Stimulated activated CD4-positive, alpha-beta T cell treated with anti-CD3 and anti-CD28 coated beads, TNF-alpha, amount 100 ng/mL, for 4 hours (primary cell): ENCODE measurements around the gene TVP23A.
"Not testable (repeated sequence)": the region's sequence is repeated elsewhere in the genome, so short reads cannot be mapped to it uniquely, and the experiment has no call there.

ENCODE experiments used
- DNase-seq, 3 experiments: peaks; one replicate each; pipeline ENCODE4 v3.0.0-alpha.2; 2020; ENCODE audit warnings: low read depth in 3 of 3

The TVP23A gene

DNA sequence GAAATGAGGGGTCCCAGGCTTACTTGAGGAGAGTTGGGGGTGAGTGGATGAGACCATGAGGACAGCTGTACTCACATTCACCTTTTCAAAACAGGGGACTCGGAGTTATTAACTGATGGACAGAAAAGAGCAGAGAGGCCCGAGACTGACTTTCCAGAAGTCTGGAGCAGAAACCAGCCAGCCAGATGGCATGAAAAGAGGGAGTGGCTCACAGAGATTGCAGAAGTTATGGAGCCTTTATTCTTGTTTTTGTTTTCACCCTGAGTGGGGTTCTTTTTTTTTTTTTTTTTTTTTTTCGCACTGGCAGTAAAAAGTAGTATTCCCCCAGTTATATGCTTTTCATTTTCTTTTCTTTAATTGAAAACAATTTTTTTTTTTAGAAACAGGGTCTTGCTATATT, 18.9 kb downstream of the TVP23A start:
- DNase-seq = no peak

DNA sequence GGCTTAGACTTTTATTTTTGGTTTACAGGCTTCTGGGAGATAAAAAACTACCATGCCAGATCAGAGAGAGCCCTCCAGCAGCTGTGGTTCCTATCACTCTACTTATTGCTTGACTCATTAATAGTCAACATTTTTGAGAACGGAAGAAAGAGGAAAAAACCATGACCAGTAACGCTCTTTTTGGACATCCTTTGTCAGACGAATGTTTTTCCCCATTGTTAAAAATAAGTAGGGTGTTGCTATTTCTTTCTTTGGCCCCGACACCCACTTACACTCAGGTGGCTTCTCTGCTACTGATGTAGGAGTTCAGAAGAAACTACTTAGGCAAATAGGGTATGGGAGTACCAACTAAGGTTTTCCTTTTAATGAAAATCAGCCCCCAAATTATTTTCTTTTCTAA, 27.5 kb downstream of the TVP23A start:
- no peak for DNase-seq

DNA sequence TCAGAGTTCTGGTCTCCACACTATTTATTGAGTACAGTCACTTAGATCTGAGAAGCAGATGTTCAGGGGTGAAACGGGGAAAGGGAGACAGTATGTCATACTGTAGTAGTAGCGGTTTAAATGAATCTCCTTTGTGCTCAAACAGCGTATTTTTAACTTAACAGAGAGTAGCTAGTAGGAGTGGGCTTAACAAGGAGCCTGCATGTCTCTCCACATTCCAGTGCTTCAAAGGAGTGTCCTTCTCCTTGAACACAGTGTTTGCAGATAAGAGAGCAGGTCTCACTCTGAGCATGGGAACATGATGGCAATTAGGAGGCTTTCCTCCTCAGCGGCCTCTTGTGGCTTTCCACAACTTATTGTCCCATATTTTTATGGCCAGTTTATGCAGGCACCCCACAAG, 30.0 kb downstream of the TVP23A start:
- DNase-seq = not testable (repeated sequence)

DNA sequence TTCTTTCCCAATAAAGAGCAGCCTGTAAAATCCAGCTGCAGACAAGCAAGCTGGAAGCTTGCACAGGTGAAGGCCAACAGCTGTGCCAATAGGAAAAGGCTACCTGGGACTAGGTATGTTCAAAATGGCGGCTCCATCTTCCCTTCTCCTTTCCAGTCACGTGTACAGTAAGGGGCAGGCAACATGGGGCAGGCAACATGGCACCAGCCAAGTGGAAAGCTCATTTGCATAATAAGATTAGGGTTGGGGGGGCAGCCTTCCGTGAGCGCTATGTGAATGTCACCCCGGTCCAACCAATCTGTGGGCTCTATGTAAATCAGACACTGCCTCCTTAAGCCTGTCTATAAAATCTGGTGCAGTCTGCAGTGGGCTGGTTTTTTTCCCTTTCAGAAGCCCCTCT, 31.3 kb downstream of the TVP23A start:
- no peak for DNase-seq

DNA sequence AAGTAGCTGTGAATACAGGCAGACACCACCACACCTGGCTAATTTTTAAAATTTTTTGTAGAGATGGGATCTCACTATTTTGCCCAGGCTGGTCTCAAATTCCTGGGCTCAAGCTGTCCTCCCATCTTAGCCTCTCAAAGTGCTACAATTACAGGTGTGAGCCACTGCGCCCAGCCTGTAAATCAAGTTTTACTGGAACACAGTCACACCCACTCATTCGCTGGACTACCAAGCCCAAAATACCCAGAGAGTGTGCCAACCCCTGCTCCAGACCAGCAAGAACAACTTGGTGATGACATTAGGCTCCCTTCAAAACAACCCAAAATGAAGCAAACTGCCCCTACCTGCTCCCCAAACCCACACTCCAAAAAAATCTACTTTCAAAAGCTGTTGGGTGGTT, 36.0 kb downstream of the TVP23A start:
- DNase-seq = no peak

DNA sequence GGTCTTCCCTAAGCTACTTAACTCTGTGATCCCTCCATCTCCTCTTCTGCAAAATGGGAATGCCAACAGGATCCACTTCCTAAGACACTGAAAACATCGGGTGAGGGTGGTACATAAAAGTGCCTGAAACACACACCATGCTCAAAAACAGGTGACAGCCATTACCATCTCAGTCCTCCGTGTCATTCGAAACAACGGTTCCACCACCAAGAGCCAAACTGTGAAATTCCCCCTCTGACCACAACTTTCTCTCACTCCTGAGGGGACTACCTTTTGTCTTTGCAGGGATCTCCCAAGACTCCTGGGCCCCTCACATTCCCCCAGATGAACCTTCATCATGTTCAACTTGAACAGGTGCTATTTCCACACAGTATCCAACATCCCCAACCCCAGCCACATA, 38.0 kb downstream of the TVP23A start:
- DNase-seq = no peak

DNA sequence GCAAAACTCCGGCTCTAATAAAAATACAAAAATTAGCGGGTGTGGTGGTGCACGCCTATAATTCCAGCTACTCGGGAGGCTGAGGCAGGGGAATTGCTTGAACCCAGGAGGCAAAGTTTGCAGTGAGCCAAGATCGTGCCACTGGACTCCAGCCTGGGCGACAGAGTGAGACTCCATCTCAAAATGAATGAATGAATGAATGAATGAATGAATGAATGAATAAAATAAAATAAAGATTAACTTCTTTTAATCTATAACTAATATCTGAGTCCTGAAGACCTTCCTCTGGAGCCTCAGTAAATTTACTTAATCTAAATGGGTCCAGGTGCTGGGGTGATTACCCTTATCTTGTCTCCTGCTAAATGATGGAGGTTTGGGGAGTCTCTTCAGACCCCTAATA, 38.7 kb downstream of the TVP23A start:
- not testable (repeated sequence) for DNase-seq

DNA sequence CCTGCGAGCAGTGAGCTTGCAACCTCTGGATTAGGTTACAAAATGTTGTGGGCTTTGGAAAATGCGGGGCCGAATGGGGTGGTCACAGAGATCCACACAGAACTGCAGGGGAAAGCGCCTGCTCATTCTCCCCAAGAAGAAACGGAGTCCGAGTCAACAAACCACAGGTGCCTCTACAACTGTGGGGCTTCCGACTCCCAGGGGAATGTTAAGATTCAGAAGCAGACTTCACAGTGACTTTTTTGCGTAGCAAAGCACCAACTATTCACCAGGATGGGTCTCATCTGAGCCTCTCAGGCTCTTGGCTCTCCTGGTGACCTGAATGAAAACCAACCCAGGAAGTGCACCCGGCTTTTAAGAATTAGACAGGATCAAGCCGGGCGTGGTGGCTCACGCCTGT, 41.2 kb downstream of the TVP23A start:
- DNase-seq = no peak

DNA sequence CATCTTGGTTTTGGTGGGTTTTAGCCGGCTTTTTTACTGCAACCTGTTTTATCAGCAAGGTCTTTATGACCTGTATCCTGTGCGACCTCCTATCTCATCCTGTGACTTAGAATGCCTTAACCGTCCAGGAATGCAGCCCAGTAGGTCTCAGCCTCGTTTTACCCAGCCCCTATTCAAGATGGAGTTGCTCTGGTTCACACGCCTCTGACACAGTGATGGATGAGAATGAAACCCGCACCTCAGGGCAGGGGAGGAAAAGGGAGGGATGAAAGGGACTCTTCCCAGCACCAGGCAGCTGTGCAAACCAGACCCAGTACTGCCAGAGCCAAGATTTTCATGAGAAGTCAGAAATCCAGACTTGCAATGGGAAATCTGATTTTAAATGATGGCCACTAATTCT, 41.7 kb downstream of the TVP23A start:
- not testable (repeated sequence) for DNase-seq

DNA sequence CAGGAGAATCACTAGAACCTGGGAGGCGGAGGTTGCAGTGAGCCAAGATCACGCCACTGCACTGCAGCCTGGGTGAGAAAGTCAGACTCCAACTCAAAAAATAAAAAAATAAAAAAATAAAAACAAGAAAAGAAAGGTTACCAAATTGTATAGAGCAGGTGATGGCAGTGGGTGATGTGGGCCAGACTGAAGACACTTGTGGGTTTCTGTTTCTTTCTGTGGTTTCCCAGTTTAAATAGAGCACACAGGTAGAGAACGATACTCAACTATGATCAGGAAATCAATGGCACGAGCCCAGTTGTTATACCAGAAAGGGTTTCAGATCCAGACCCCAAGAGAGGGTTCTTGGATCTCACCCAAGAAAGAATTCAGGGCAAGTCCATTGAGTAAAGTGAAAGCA, 42.3 kb downstream of the TVP23A start:
- DNase-seq = no peak

DNA sequence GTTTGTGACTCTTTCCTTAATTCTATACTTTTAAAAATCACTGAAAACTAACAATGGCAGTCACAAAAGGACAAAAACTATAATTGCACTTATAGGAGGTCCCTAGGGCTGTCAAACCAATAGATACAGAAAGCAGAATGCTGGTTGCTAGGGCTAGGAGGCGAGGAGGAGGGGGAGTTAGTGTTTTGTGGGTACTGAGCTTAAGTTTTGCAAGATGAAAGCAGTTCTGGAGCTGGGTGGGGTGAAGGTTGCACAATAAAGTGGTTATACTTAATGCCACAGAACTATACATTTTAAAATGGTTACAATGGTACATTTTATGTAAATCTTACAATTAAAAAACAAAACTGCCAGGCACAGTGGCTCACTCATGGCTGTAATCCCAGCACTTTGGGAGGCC, 47.7 kb downstream of the TVP23A start:
- no peak for DNase-seq

DNA sequence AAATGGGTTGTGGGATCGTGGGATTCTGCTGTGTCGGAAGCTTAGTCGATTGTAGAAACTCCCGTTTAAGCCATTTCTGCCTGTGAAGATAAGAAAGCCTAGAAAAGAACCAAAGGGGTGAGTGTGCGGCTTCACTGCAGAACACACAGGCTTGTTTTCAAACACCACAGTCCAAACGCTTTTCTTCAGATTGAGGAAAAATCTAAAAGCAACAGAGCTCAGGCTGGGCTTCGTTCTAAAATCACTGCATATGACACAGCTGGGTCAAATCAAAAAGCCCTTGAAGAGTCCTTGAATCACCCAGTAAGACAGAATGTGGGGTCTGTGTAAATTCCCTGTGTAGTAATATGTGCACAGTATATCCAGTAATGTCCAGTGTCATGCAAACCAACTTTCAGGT, 49.2 kb downstream of the TVP23A start:
- no peak for DNase-seq

DNA sequence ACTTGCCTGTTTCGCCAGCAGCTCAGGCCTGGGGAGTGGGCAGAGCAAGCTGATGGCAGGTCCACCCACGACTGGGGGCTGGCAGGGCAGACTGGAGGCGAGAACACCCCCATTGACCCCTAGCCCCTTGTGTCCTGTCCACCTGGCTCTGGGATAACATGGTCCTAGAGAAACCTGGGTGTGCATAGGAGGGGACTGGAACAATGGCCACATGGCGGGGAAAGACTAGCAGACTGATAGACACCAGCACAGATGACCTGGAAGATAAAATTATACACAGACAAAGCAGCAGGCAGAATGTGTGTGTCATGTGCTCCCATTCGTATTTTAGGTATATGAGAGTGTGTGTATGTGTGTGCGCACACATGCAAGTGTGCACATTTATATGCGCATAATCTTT, 51.5 kb downstream of the TVP23A start:
- no peak for DNase-seq

DNA sequence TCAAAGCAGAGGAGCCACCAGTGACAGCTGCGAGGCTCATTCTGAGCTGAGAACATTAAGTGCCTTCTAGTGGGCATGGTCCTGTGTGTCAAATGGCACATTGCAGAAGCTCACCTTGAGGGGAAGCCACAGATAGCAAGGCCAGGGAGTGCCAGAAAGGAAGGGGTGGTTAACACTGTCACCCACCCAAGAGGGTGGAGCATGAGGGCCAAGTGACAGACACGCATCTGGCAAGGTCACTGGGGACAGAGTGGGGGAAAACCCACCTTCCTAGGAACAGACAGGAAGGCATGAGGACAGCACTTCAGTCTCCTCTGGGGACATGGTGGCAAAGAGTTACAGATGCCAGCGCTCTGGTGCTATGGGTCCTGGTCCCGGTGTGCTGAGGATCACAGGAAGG, 52.8 kb downstream of the TVP23A start:
- DNase-seq = no peak

DNA sequence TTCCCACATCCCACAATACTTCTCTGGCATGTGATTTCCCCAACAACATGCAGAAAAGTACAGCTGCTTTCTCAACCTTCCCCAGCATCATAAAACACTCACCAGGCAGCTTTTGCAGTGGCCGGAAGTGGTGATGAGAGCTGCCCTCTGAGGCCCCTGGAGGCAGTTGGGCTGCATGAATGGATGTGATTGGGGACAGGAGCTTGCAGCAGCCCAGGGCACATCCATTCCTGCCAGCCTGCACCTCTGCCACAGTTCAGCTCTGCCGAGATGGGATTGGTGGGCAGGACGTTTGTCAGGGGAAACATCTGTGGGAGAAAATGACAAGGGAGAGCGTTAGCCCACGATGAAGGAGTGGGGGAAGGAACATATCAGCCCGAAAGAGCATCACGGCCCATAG, 55.1 kb downstream of the TVP23A start:
- DNase-seq = no peak

DNA sequence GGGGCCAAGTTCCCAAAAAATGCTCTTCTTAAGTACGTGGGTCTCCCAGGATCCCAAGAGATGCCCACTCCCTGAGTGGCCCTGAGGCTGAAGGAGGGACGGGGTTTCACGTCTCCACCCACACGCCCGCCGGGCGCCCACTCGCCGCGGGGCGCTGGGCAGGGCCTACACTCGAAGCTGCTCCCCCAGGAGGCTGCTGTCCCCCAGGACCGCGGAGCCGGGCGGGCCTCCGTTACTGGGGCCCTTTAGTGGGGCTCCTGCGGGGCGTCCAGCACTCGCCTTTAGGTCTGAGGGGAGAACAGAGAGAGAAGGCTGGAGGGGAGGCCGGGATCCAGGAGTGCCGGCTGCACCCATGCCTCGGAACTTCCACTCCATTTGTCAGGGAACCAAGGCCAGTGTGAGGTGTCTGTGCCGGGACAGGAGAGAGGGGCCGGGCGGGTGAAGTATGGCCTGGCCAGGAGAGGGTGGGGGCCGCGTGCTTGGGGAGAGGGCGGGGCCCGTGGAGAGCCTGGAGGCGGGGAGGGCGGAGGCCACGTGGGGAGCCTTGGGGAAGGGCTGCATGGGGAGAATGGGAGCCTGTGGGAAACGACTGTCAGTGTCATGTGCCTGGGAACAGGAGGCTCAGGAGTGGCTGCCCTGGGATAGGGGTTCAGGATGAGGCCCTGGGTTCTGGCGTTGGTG, 56.1 kb downstream of the TVP23A start:
- no peak for DNase-seq

DNA sequence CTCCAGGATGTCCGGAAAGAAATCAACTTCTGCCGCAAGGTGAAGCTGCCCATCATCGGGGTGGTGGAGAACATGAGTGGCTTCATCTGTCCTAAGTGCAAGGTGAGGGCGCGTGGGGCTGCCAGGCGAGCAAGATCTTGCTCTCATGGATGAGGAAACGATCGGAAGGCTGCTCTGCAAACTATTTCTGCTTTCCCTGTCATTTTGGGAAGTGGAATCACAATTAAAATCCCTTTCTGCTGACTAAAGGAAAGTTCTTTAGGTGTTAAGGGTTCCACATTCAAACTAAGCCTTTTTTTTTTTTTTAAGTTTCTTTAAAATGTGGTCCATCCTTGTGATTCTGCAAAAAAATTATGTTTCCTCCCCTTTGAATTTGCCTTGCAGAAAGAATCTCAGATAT, 57.2 kb downstream of the TVP23A start:
- DNase-seq = no peak

DNA sequence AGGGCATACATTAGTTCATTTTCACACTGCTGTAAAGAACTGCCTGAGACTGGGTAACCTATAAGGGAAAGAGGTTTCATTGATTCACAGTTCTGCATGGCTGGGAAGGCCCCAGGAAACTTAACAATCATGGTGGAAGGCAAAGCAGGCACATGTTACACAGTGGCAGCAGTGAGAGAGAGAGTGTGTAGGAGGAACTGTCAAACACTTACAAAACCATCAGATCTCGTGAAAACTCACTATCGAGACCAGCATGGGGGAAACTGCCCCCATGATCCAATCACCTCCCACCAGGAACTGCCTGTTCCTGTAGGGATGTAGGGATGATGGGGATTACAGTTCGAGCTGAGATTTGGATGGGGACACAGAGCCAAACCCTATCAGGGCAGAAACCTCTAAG, 57.7 kb downstream of the TVP23A start:
- no peak for DNase-seq

DNA sequence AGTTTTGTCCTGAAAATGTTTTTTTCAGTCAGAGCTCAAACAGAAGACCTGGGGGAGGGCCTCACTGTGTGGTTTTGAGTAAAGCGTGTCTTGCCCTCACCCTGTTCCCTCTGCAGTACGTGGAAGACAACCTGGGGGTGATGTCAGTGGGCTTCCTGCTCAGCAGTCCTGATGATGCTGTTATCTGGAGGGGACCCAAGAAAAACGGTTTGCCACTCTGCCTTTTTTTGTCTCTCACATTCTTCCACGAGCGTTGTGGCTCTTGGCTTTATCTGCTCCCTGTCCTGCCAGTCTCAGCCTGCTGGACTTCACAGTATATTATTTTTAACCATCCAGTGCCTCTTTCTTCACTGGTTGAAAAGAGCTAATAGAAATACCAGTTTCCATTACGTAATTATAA, 62.0 kb downstream of the TVP23A start:
- no peak for DNase-seq

DNA sequence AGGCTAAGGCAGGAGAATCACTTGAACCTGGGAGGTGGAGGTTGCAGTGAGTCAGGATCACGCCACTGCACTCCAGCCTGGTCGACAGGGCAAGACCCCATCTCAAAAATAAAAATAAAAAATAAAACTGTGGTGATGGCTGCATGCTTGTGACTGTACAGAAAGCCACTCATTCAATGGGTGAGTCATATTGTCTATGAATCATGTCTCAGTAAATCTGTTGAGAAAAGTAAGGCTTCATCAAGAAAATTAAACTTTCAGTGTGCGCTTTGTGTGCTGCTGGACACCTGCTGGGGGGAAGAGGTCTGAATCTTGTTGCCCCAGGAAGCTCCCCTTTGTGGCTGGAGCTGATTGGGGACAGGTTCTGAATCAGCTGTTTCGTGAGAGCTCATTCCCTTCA, 63.7 kb downstream of the TVP23A start:
- no peak for DNase-seq

DNA sequence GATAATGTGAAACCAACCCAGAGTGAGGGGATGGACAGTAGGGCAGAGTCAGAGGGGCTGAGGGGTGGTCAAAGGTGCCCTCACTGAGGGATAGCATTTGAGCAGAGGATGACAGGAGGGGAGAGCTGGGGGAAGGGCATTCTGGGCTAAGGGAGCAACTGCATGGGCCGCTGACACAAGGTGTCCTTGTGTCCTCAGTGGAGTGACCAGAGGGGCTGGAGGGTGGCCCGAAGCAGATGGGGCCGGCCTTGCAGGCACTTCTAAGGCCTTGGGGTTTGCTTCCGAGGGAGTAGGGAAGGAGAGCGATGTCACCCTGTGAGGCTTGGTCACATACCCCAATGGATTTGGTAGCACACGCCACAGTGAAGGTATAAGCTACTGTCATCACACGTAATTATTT, 64.9 kb downstream of the TVP23A start:
- no peak for DNase-seq

DNA sequence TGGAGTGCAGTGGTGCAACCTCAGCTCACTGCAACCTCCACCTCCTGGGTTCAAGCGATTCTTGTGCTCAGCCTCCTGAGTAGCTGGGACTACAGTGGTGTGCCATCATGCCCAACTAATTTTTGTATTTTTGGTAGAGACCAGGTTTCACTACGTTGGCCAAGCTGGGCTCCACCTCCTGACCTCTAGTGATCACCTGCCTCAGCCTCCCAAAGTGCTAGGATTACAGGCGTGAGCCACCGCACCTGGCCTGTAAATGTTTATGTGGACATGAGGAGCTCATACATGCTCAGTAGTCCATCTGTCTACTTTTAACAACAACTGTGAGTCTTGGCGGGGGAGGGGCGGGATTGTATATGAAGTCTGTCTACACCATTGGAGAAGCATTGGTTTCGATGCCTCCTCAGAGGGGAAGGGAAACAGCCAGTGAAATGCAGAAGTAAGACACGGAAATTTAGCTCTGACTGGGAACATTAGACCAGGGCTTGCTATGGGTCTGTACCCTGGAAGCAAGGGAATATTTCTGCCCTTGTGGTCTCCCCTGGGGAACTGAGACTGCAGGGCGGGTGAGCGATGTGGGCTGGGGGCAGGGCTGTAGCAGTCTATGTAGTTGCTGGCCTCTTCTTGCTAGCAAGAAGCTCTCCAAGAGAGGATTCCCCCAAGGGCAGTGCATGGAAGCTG, 65.6 kb downstream of the TVP23A start:
- no peak for DNase-seq

DNA sequence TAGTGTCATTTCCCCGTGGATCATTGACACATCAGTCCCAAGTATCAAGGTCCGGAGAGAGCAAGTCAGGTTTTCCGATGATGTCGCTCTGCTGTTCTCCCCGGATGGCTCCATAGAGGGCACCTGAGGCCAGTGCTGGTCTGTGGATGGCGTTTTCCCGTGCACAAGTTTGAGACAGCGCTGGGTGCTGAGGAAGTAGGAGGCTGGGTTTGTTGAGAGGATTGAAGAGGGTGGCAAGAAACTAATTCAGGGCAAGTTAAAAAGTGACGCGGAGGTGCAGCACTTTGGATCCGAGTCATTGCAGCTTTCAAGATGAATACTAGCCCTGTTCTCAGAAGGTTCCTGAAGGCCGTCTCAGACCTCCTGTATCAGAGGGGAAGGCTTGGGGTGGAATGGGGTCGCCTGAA, 67.3 kb downstream of the TVP23A start:
- DNase-seq = no peak

DNA sequence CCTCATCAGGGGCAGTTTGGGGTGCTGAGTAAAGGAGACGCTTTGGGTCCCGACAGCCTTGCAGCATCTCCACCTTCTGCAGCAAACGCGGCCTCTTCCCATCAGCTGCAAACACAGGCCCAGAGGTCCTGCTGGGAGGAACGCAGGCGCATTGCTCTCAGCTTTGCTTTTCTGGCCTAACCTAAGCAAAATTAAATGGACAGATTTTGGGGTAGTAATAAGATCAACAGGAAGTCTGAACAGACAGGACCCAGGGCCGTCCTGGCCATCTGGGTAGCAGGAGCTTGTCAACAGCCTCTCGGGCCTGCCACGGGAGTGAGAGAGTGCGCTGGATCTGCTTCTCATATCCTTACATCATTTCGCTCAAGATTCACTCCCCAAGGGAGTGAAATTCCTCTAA, 67.8 kb downstream of the TVP23A start:
- no peak for DNase-seq
